Neural progenitor cell (in vitro differentiated cells): ENCODE data around the gene PHACTR2. TPM values are rescaled to one million over a fixed set of nuclear protein-coding genes. Genes with fewer than 3 reads are reported as not detected.
"Not testable (repeated sequence)": the region's sequence is repeated elsewhere in the genome, so short reads cannot be mapped to it uniquely, and the experiment has no call there.

ENCODE experiments used
- DNase-seq: peaks from one replicate; pipeline ENCODE4 v3.0.0-alpha.2; 2016; ENCODE audit warnings: low spot score
- H2AFZ ChIP-seq: fragments of 200-600 bp; sonication (generic); replicated peaks from 2 replicates; pipeline ENCODE4 v1.6.1; 2016; ENCODE audit warnings: antibody characterized with exemption
- H3F3A ChIP-seq: fragments of 200-600 bp; sonication (generic); 2 replicates; pipeline ENCODE4 v1.6.1; 2016; ENCODE audit warnings: antibody characterized with exemption, low read depth
- H3K27ac ChIP-seq: fragments of 200-600 bp; sonication (generic); 2 replicates; pipeline ENCODE4 v1.5.1; 2016; ENCODE audit warnings: mild to moderate bottlenecking
- H3K27me3 ChIP-seq: fragments of 200-600 bp; sonication (generic); 2 replicates; pipeline ENCODE4 v1.6.1; 2016; ENCODE audit warnings: mild to moderate bottlenecking, moderate library complexity
- H3K36me3 ChIP-seq: fragments of 200-600 bp; sonication (generic); 2 replicates; pipeline ENCODE4 v1.5.1; 2016
- H3K4me1 ChIP-seq: fragments of 200-600 bp; sonication (generic); 2 replicates; pipeline ENCODE4 v1.6.1; 2016; ENCODE audit warnings: mixed run types
- H3K4me2 ChIP-seq: fragments of 200-600 bp; sonication (generic); 2 replicates; pipeline ENCODE4 v1.6.1; 2016
- H3K4me3 ChIP-seq: fragments of 200-600 bp; sonication (generic); 2 replicates; pipeline ENCODE4 v1.5.1; 2016
- H3K79me2 ChIP-seq: fragments of 200-600 bp; sonication (generic); 2 replicates; pipeline ENCODE4 v1.6.1; 2016; ENCODE audit warnings: low read depth
- H3K9ac ChIP-seq: fragments of 200-600 bp; sonication (generic); 2 replicates; pipeline ENCODE4 v1.6.1; 2016
- H3K9me3 ChIP-seq: fragments of 200-600 bp; sonication (generic); 2 replicates; pipeline ENCODE4 v1.5.1; 2016; ENCODE audit warnings: low read depth
- H4K20me1 ChIP-seq: fragments of 200-600 bp; sonication (generic); 2 replicates; pipeline ENCODE4 v1.6.1; 2016; ENCODE audit warnings: low read depth
- H3K27ac Mint-ChIP-seq: 3 replicates; pipeline ENCODE4 v1.8.0; 2021; ENCODE audit warnings: mixed read lengths
- H3K27me3 Mint-ChIP-seq: 2 replicates; pipeline ENCODE4 v1.8.0; 2022; ENCODE audit warnings: low read depth, mild to moderate bottlenecking, inconsistent platforms, moderate library complexity, mixed read lengths; ENCODE audit not compliant: insufficient read depth
- H3K36me3 Mint-ChIP-seq: 3 replicates; pipeline ENCODE4 v1.8.0; 2021; ENCODE audit warnings: mixed read lengths
- H3K4me1 Mint-ChIP-seq: 3 replicates; pipeline ENCODE4 v1.8.0; 2021; ENCODE audit warnings: mixed read lengths
- H3K4me3 Mint-ChIP-seq: 3 replicates; pipeline ENCODE4 v1.8.0; 2021; ENCODE audit warnings: mild to moderate bottlenecking, moderate library complexity, mixed read lengths
- H3K9me3 Mint-ChIP-seq: 3 replicates; pipeline ENCODE4 v1.8.0; 2020; ENCODE audit warnings: mixed read lengths
- CTCF ChIP-seq: fragments of 200-600 bp; sonication (generic); IDR thresholded peaks from 2 replicates; pipeline ENCODE4 v1.5.1; 2017; ENCODE audit warnings: antibody characterized with exemption, mild to moderate bottlenecking
- EZH2 ChIP-seq: fragments of 200-600 bp; sonication (generic); IDR thresholded peaks from 2 replicates; pipeline ENCODE4 v1.6.1; 2017; ENCODE audit warnings: antibody characterized with exemption, mild to moderate bottlenecking, moderate library complexity
- EZH2phosphoT487 ChIP-seq: fragments of 200-600 bp; sonication (generic); IDR thresholded peaks from 2 replicates; pipeline ENCODE4 v1.6.1; 2017; ENCODE audit warnings: antibody characterized with exemption
- total RNA-seq: library from RNA; depleted of rRNA; stranded (reverse); fragments of >200 nt; gene quantifications from 2 replicates; pipeline ENCODE4 v1.2.3, GENCODE V29; 2015; ENCODE audit warnings: low replicate concordance

Gene PHACTR2
- total RNA-seq, 1 donor from 2014 or later = 45.4 TPM

- no peaks in the 10 kb centered on the region for H3K4me1 Mint-ChIP-seq
- H3K27me3 ChIP-seq = no peaks in the 10 kb centered on the region
- peaks cover 9% of the 10 kb centered on the region for H3K9me3 Mint-ChIP-seq
- TF ChIP-seq EZH2phosphoT487 (no peak), CTCF (no peak), EZH2 (no peak)
- no peak within 1 kb of the TSS for H3K9ac ChIP-seq
- no peaks in the 10 kb centered on the region for H3K27me3 Mint-ChIP-seq
- H3K36me3 Mint-ChIP-seq = peaks cover 27% of the 10 kb centered on the region
- H3K9me3 ChIP-seq = no peaks in the 10 kb centered on the region
- no peak within 1 kb of the TSS for H3K4me3 ChIP-seq
- no peak within 1 kb of the TSS for H3K27ac Mint-ChIP-seq
- no peaks in the 10 kb centered on the region for H4K20me1 ChIP-seq
- no peaks in the 10 kb centered on the region for H3K79me2 ChIP-seq
- H3K4me2 ChIP-seq = no peak within 1 kb of the TSS
- H2AFZ ChIP-seq = no peak within 1 kb of the TSS
- no peak for DNase-seq
- H3K4me3 Mint-ChIP-seq = no peak within 1 kb of the TSS
- no peaks in the 10 kb centered on the region for H3F3A ChIP-seq
- H3K36me3 ChIP-seq = peaks cover 29% of the 10 kb centered on the region
- H3K27ac ChIP-seq = no peak within 1 kb of the TSS
- H3K4me1 ChIP-seq = no peaks in the 10 kb centered on the region
These were observed 186.5 kb downstream of the PHACTR2 start, which contains the start of gene ZC2HC1B for GRCh38 chr6:143864234-143864633. TSS of gene ZC2HC1B (plus strand) at chr6:143864474. CDS start at chr6:143864540, 66 bp downstream.

GRCh38 chr6:143867236-143867635, 189.5 kb downstream of the PHACTR2 start:
- H3K9me3 Mint-ChIP-seq = peaks cover 9% of the 10 kb centered on the region
- H3K36me3 Mint-ChIP-seq = peaks cover 24% of the 10 kb centered on the region

GRCh38 chr6:143868808-143869207, 191.0 kb downstream of the PHACTR2 start:
- H3K27me3 Mint-ChIP-seq, H3K79me2 ChIP-seq, H3K9me3 Mint-ChIP-seq, H3K4me3 ChIP-seq, H3K4me3 Mint-ChIP-seq, H3K9me3 ChIP-seq, H3K27ac ChIP-seq, H3K4me1 Mint-ChIP-seq, DNase-seq, H3K9ac ChIP-seq, H3K4me1 ChIP-seq, H3K27ac Mint-ChIP-seq, H3K27me3 ChIP-seq, H3K36me3 ChIP-seq, H3F3A ChIP-seq, H4K20me1 ChIP-seq, H2AFZ ChIP-seq, H3K4me2 ChIP-seq: not testable (repeated sequence)
- H3K36me3 Mint-ChIP-seq = peaks cover 20% of the 10 kb centered on the region

More at GRCh38 chr6:143867236-143867635, 189.5 kb downstream of the PHACTR2 start:
- Mint-ChIP-seq H3K27ac (no peak overlapping the region), H3K27me3 (peaks cover 2% of the 10 kb centered on the region), H3K4me3 (no peak overlapping the region), H3K4me1 (no peaks in the 10 kb centered on the region)
- no peaks in the 10 kb centered on the region for H3F3A ChIP-seq
- no peak for TF ChIP-seq CTCF
- no peak for TF ChIP-seq EZH2
- TF ChIP-seq EZH2phosphoT487 = no peak
- no peak overlapping the region for H2AFZ ChIP-seq
- H3K79me2 ChIP-seq = no peaks in the 10 kb centered on the region
- H3K4me3 ChIP-seq = no peak overlapping the region
- no peaks in the 10 kb centered on the region for H4K20me1 ChIP-seq
- no peaks in the 10 kb centered on the region for H3K27me3 ChIP-seq
- DNase-seq = no peak
- H3K9me3 ChIP-seq = no peaks in the 10 kb centered on the region
- peaks cover 11% of the 10 kb centered on the region for H3K36me3 ChIP-seq
- H3K27ac ChIP-seq = no peak overlapping the region
- no peaks in the 10 kb centered on the region for H3K4me1 ChIP-seq
- no peak overlapping the region for H3K4me2 ChIP-seq
- H3K9ac ChIP-seq = no peak overlapping the region

GRCh38 chr6:143871202-143871730, 193.5 kb downstream of the PHACTR2 start:
- H3K27ac Mint-ChIP-seq, H3K4me1 ChIP-seq, H3K4me3 Mint-ChIP-seq, H3K9me3 ChIP-seq, H3K4me2 ChIP-seq, H2AFZ ChIP-seq, H3K27me3 ChIP-seq, H3K36me3 Mint-ChIP-seq, H3K4me3 ChIP-seq, DNase-seq, H3K79me2 ChIP-seq, H3K27ac ChIP-seq, H3K9ac ChIP-seq, H3K4me1 Mint-ChIP-seq, H3K27me3 Mint-ChIP-seq, H3K36me3 ChIP-seq, H4K20me1 ChIP-seq, H3F3A ChIP-seq: not testable (repeated sequence)
- peaks cover 25% of the 10 kb centered on the region for H3K9me3 Mint-ChIP-seq
